ENCODE measurements around the gene PLA2G4B.

PLA2G4B gene

GRCh38 chr15:41891226-41891625 lies 52.6 kb downstream of the PLA2G4B start:
- no peak for DNase-seq

GRCh38 chr15:41891946-41892345 lies 53.3 kb downstream of the PLA2G4B start:
- DNase-seq, result no peak

DNA sequence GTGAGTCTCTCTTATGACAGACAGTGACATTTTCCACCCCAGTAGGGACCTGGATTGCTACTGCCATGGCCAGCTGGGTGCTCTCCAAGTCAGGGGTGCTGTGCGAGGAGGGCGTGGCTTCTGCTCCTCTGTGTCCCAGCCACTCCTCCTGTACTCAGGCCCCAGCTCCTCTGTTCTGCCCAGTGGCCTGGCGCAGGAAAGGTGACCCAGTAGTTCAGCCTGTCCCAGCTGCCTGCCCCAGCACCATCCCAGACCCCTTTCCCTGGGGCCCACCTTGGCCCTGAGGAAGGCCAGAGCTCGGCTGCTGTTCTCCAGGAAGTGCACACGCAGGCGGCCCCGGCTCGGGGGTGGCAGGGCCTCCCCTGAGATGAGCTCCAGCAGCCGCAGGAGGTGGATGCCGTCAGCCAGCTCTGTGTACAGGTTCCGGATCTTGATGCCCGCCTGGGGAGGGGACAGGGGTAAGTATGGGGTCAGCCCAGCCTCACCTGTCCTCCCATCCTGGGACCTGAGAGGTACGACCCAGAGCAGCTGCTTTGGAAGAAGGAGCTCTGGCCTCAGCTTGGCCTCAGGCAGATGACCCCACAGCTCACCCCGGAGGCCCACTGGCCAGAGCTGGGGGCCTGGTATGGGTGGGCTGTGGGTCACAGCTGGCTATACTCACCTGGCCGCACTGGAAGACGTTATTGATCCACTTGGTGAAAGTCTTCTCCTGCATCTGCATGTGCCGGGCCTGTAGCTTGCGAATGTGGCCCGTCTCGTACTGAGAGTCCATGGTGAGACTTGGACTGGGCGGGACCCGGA lies 54.2 kb downstream of the PLA2G4B start:
- no peak for DNase-seq

DNA sequence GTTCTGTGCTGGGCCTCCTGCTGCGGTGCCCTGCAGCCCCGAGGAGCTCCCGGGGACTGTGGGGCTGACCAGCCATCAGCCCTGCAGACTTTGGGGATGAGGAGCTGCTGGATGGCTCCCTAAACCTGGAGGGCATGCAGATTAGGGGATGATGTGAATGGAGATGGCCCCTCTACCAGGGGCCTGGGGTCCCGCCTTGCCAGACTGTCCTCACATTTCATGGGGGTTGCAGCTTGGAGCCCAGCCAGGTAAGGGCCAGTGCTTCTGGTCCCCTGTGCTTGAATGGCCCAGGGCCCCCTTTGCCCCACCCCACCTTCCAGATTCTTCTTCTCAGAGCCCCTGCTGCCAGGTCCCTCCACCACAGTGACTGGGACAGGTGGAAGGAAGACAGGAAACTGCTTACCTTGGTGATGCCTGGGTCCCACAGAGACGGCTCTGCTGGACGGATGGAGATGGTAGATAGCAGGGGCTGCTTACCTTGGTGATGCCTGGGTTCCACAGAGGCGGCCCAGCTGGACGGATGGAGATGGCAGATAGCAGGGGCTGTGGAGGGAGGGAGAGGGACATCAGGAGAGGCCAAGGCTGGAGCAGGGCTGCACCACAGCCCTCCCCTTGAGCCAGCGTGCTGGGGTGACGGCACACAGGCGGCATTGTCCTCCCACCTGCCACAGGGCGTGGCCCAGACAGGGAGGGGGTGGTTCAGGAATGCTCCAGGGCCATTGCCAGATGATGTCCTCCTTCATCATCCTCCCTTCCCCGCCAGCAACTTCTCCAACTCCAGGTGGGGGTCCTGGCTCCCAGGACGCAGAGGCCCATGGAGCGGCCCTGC lies 55.0 kb downstream of the PLA2G4B start, which contains the start of gene SPTBN5:
Gene SPTBN5, minus strand, starts transcription at position 632 of the 829 bp plus-strand sequence. Its CDS starts 556 bp downstream, at position 76.
- no peak for DNase-seq

DNA sequence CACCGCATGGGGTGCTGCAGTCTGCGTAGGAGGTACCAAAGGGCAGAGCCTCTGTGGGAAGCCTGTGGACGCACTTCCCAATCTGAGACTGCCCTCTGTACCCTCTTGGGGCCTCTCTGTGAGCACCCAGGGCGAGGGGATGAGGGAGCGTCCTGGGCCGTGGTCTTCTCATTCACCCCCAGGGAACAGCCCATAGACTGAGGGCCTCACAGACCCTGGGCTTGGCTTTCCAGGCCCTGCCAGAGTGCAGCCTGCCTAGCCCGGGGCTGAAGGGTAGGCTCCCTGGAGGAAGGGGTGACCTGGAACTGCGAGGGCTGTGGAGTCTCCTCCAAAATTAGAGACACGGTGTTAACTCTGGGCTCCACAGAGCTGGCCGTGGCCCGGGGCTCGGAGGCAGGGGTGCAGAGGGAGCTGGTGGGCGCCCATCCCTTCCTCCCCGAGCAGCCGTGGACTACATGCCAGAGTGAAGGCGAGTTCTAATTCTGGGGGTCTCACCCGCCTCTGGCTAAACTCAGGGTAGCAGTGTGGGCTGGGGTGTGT lies 55.7 kb downstream of the PLA2G4B start:
- DNase-seq, result no peak

- DNase-seq, result peak; percentile 68
Measured at GRCh38 chr15:41894791-41895463, 56.3 kb downstream of the PLA2G4B start.

- DNase-seq, result no peak
Measured at GRCh38 chr15:41895491-41895890, 56.8 kb downstream of the PLA2G4B start.

GRCh38 chr15:41895957-41896356 lies 57.3 kb downstream of the PLA2G4B start:
- no peak for DNase-seq

GRCh38 chr15:41896566-41896965 lies 57.9 kb downstream of the PLA2G4B start:
- DNase-seq, result no peak

DNA sequence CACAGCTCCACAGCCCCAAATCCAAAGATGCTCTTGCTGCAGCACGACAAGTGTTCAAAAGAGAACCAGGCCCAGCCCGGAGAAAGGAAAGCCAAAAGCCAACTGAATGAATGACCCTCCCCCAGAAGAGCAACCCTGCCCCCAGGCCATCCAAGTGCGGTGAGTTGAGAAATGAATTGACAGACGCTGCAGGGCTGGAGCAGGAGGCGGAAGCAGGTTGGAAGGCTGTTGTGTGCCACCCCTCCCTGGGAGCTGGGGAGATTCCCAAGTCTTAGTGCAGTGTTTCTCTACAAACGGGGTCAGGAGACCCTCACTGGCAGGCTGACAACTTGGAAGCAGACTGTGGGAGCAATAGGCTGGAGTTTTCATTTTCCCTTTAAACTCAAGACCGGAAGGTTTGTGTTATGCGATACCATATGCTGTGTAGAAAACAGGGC lies 58.7 kb downstream of the PLA2G4B start:
- DNase-seq, result no peak

Data from activated naive CD4-positive, alpha-beta T cell treated with anti-CD3 and anti-CD28 coated beads, Interleukin-2, amount 50 U/mL, for 16 hours (primary cell).